HK-2 (cell line): ENCODE data around the gene SLC26A1.
"Not testable (repeated sequence)": the region's sequence is repeated elsewhere in the genome, so short reads cannot be mapped to it uniquely, and the experiment has no call there.

ENCODE experiments used
- DNase-seq: peaks from one replicate; pipeline ENCODE4 v3.0.0-alpha.2; 2018; ENCODE audit not compliant: unreplicated experiment

Gene SLC26A1

DNA sequence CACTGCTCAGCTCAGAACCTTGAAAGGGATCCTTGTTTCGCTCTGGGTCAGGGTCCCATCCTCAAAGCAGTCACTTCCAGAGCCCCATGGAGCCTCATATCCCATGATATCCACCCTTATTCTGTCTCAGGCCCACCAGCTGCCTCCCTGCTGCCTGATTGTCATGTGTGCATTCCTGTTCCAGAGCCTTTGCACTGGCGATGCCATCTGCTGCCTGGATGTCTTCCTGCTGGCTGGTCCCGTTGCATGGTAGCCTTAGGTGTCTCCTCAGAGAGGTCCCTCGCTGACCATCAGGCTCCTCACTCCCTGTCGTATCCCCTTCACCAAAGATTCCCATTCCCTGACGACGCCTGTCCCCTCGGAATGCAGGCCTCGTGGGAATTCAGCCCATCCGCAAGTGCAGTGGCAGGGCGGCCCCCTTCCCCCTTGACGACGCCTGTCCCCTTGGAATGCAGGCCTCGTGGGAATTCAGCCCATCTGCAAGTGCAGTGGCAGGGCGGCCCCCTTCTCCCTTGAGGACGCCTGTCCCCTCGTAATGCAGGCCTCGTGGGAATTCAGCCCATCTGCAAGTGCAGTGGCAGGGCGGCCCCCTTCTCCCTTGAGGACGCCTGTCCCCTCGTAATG is 6.1 kb upstream of the SLC26A1 start:
- not testable (repeated sequence) for DNase-seq

DNA sequence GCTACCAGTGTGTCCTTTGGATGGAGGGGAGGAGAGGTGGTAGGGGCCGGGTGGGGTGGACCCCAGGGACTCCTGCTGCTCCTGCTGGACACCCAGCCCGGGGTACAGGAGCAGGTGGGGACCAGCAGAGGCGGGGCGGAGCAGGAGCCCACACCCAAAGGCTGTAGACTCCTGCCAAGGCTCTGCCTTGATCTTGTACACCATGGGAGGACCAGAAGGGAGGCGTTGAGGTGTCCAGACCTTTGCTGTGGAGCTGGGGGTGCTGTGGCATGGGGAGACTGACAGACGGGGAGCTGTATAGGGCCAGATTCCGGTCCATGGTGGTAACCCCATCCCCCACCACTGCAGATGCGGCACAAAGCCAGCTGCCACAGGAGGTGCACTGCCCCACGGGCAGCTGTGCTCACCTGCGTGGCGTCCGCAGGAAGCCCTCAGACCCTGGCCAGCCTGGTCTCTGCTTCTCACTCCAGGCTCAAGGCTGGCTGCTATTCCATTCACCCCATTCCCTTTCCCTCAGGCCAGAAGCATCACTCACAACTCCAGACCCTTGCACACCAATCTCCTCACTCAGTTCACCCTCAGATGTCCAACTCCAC is 5.0 kb upstream of the SLC26A1 start:
- no peak for DNase-seq

DNA sequence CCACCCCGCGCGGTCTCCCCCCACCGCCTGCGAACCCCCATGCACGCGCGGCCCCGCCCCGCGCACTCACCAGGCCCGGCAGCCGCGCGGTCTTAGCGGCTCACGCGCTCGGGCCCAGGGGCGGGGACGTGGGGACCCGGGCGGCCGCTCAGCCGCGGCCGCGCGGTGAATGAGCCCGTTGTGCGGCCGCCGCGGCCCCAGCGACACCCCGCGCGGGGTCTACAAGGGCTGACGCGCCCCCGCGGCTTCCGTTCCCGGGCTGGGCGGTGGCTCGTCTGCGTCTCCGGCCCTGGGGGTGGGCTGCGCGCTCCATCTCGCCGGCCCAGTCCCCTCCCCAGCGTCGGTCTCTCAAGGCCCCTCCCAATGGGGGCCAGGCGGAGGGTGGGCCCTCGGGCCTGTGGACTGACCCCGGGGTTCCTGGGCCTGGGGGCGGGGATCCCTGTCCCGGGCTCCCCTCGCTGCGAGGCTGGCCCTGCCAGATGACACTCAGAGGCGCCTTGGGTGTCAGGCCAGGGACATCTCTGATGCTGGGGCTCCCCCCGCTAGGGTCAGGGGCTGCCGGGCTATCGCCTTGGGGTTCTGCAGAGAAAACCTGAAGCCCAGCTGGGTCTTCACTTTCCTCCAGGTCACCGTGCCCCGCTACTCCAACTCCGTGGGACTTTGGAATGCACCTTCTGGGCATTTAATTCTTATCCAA is 4.3 kb upstream of the SLC26A1 start:
- DNase-seq: no peak

DNA sequence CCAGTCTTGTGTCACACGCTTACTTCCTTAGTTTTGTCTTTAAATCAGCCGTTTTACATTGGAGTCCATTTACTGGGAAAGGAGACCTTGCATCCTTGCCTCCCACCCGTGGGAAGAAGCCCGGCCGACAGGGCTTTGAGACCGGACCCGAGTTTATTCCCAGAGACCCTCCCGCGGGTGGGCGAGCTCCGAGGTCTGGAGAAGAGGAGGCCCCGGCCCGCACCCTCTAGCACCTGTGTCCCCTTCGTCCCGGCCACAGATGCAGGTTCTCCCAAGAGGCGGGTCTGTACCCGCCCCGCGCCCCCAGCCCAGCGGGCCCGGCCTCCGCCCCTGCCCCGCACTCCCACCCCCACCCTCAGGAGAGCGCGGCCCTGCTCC is 3.8 kb upstream of the SLC26A1 start:
- no peak for DNase-seq

DNA sequence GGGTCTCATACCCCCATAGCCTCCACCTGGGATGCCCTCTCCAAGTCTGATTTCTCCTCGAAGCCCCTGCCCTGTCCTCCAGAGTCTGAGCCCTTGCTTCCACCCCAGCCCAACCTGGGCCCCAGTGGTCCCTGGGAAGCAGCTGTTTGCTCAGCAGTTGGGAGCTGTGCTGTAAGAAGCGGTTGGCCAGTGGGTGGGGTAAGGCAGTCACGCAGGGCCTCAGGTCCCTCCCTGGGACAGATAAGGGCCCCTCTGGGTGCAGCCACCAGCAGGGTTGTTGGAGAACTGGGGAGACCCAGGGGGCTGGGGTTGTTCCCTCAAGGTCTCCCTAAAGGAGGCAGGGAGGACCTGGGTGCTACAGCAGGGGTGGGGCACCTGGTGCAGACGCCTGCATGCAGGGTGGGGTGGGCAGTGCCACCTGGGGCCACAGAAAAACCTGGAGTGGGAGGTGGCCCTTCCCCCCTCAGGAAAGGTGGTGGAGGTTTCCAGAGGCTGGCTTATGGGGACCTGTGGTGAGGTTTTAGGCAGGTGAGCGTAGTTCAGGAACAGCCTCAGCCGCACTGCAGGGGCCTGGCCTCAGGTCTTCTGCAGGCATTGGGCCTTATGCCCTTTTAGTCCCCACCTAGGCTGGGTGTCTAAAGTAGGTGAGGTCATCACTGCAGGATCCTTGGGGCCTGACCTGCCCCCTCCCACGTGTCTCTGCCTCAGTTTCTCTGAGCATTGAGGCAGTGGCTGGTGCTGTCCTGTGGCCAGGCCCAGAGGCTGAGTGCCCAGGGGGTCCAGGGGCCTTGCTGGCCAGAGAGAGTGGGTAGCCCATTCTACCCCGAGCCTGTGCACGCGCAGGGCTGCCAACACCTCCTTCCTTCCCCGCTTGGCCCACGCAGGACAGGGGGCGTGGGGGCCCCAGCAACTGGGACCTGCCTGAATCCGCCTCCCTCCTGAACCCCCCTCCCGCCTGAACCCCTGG is 3.1 kb upstream of the SLC26A1 start:
- DNase-seq: no peak

DNA sequence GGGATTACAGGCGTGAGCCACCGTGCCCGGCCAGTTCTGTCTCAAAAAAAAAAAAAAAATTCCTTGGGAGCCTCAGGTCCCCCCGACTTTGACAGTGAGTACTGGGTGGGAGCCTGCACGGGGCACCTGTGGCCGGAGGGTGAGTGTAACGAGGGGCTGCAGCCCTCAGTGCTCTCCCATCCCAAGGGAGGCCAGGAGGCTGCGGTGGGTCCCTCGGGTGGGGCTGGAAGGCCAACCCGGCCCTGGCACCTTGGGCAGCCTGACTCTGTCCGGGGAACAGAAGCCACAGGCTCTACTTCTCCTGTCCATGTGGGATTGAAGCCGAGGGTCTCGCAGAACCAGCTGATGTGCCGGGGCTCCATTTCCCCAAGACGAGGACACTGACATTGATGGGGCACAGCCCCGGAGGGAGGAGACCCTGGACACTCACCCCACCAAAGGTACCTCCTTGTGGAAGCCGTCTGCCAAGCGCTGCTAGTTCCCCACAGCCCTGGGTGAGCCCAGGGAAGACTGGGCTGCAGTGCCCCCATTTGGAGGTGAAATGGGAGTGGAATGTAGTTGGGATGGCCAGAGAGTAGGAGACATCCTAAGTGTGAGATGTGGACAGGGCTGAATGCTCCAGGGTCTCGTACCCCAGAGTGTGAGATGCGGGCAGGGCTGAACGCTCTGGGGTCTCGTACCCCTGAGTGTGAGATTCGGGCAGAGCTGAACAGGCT is 2.3 kb upstream of the SLC26A1 start:
- DNase-seq: no peak

DNA sequence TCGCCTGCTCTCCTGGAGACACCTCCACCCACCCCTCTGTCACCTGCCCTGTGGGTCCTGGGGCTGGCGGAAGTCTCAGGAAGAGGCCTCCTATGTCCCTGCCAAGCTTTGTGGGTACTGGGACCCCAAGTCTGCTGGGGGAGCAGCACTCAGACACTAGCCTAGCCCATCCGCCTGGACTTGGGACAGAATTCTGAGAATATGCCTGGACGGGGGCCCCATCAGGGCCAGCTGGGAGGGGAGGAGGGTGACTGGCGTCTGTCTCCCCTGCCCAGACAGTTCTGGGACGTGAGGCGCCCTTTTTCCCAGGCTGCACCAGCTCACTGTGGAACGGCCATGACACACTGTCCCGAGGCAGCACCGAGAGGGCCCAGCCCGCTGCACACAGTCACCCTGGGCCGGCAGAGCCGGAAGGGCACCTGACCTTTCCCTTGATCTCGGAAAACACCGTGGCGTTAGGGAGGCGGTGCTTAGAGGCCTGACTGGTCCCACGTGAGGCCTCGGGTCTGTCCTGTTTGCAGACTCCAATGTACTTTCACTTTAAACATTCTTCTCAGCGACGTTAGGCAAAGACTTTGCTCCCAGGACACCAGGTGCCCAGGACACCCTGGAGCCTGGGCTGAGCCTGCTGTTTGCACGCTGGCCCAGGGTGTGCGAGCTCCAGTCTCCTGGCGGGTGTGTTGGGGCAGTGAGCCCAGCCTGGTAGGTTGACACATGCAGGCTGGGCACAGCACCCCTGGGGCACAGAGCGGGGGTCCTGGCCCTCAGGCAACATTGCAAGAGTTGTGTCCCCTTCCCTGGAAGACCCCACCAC is 700 bp downstream of the SLC26A1 start:
- peak; percentile 95 for DNase-seq

DNA sequence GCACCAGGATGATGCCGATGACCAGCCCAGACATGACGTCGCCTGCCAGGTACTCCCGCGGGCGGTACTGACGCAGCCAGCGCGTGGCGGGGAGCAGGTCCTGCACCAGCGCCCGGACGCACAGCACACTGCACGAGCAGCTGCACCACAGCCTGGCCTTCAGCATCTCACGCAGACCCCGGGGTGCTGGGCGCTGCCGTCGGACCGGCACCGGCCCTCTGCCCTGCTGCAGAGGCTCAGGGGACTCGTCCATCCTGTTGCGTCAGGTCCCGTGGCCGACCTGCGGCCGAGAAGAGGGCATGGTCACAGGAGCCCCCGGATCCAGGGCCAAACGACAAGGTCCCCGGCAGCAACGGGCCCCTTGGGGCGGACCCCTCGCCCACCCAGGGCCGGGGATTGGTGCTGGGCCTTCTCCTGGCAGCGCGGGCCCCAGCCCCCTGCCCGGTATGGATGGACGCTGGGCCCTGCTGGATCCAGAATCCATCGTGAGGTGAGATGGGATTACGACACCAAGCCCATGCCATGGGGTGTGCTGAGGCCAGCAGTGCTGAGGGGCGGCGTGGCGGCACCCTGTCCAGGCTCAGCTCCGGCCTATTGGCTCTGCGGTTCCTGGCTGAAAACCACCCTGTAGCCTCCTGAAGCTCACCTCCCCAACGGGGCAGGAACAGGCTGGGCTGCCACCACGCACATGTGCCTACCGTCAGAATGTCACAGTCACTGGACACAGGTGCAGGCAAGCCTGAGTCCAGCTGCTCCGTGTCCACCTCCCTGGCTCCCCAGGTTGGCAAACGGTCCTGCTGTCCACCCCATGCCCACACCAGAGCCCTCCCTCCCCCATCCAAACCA is 1.5 kb downstream of the SLC26A1 start:
- no peak for DNase-seq

DNA sequence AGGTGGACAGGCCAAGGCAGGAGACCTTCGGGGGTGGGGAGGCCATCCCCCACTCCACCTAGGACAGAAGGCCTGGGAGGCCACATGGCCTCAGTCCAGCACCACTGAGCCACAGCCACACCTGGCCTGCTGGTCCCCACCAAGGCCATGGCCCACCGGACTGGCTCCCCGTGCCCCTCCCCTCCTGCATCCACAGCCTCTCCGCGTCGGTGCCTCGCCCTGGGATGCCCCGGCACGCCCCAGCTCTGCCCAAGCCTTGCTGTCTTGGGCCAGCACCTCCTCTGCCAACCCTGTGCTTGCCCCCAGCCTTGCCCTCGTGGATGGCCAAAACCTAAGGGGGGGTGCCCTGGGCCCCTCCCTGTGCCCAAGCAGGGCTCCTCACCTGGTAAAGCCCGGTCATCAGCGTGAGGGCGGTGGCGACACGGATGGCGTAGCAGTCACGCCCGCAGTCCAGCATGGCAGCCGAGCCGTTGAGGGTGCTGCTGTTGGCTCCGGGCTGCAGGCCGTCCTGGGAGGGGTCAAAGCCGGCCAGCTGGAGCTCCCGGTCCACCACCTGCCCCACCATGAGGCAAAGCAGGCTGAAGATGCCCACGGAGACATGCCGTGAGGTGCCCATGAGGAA is 2.3 kb downstream of the SLC26A1 start:
- no peak for DNase-seq

DNA sequence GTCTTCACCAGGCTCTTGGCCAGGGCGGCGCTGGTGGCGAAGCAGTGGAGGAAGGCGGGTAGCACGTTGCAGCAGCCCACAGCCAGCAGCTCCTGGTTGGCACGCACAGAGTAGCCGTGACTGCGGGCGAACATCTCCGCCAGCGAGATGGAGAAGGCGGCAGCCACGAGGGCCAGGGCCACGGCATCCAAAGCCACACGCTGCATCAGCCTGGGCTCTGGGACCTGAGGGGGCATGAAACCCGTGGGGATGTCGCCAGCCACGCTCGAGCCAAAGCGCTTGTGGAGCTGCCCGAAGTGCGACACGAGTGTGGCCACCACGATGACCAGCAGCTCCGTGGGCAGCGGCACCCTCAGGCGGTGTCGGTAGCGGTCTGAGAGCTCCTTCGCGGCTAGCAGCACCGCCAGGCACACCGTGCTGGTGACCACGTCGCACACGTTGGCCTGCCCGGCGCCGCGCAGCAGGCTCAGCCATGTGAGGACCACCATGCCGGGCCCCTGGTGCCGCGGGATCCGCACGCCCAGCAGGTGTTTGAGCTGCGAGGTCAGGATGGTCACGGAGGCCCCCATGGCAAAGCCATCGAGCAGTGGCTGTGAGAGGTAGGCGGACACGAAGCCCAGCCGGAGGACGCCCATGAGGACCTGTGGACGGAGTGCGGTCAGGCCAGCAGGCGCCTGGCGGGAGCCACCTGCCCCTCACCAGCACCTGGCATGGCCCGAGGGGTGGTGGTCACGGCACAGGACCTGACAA is 3.3 kb downstream of the SLC26A1 start:
- no peak for DNase-seq

DNA sequence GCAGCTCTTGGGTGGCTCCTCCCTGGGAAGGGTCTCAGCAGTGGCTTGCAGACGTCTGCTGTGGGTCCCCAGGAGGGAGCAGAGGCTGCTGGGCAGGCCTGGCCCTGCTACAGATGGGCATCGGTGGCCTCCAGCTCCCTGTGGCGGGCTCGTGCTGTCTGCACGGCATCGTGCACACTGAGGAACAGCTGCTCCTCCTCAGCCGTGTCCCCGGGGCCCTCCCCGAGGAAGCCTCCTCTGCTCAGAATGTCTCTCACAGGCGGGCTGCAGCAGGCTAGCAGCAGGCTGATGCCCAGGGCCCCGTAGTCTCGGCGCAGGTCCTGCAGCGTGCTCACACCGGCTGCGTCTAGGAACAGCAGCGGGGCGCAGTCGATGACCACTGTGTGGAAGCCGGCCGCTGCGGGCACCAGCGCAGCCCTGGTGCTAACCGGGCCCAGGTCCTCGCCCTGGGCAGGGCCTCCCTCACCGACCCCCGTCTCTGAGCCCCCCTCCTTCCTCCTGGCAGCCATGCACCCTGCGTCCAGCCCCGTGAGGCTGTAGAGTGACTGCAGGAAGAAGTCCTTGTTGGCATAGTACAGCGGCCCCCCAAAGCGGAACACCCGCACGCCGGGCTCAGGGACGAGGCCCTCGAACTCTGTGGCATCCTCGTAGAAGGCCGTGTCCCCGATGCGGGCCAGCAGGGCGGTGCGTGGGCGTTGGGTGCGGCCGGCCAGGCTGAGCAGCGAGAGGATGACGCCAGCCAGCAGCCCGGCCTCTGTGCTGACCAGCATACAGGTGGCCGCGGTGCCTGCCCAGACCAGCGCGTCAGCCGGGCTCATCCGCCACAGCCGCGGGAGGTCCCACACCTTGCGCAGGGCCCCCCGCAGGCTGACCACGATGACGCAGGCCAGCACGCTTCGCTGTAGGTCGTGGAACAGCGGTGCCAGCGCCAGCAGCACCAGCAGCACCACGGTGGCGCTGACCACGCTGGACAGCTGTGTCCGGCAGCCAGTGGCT is 4.2 kb downstream of the SLC26A1 start:
- no peak for DNase-seq

DNA sequence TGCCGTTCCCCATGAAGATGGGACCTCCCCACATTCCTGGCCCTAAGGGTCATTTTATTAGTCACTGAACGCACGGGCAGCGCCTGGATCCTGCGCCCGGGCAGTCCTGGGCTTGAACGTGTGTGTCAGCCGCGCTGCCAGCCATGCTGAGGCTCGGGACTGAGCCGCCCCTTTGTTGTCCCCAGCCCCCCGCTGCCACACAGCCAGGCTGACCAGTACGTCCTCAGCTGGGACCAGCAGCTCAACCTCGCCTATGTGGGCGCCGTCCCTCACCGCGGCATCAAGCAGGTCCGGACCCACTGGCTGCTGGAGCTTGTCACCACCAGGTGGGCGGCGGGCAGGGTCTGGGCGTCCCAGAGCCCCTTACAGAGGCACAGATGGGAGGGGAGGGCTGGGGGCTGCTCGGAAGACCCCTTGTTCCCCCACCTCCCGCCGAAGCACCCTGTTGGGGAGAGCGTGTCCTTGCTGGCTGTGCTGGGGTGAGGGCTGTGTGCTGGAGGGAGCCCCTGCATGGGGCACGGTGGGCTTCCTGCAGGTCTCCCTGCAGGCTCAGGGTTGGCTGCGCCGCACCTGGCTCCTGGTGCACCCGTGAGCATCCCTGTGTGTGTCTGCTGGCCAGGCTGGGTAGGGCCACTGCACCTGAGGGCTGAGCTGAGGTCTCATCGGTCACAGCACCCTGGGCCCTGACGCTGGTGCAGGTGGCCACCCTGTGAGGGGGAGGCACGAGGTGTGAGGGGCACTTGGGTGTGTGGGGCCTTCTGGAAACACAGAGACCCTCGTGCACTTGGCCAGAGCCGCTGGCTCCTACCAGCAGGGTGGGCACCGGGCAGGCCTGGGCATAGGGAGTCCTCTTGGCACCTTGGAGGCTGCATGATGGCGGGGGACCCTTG is 5.3 kb downstream of the SLC26A1 start:
- DNase-seq: peak; percentile 90

DNA sequence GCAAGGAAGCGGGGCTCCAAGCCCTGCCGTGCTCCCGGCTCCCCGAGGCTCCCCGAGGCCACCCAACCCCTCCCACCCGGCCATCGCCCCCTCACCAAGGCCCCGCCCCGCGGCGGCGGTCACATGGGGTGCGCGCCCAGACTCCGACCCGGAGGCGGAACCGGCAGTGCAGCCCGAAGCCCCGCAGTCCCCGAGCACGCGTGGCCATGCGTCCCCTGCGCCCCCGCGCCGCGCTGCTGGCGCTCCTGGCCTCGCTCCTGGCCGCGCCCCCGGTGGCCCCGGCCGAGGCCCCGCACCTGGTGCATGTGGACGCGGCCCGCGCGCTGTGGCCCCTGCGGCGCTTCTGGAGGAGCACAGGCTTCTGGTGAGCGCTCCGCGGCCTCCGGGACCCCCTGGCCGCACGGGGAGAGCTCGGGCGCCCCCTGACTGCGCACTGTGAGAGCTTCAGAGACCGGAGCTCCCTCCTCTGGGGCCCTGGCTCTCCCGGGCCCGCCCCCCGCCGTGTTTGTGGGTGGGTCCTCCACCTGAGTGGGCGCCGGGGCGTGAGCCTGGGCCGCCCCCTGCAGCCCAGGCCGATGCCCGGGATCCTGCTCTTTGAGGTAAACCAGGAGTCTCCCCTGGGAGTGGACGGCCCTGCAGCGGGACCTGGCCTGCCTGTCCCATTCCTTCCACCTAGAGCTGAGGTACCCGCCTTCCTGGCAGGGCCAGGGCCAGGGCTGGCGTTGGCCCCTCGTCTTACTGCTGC is 6.2 kb downstream of the SLC26A1 start, which contains the start of gene IDUA:
Gene IDUA (plus strand): TSS at position 166 of the 745 bp plus-strand sequence. CDS start 41 bp downstream, at position 207.
- DNase-seq: peak; percentile 94

DNA sequence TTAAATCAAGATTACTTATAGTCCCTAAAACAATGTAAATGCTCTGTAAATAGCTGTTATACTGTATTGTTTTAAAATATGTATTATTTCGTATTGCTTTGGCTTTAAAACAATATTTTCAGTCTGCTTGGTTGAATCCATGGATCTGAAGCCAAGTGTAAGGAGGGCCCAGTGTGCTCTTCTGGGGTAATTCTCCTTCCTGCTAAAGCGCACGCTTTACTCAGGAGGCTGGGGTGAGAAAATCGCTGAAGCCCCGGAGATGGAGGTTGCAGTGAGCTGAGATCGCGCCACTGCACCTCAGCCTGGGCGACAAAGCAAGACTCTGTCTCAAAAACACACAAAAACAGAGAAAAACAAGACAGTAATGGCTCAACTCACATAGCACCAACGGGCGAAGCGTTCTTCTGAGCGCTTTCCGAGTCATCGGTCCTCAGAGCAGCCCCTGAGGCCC is 6.8 kb downstream of the SLC26A1 start:
- no peak for DNase-seq

DNA sequence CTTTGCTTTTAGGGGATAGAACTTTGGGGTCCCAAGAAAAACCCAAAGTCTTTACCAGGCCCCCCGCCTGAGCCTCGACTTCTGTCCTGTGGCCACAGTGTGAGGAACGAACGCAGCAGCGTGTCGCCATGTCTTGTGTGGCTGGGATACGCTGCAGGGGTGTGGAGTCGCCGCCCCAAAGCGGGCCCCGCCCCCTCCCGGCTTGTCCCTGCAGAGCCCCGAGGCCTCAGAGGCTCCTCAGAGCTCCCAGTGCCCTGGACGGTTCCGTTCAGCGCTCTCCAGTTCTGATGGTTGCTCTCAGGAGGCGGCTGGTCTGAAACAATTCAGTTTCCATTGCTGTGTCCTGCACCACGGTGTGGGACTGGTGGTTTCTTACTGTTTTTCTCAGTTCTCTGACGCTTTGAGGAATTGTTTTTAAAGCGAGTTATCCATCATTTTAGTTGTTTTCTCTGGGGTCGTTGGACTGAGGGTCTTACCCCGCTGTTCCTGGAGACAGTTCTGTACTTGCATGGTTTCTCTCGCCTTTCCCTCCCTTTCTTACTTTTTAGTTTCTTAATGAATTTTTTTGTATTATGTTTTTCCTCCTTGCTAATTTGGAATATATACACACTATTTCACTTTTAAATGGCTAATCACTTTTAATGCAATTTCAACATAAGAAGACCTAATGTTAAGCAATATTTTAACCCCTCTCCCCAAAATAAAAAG is 7.9 kb downstream of the SLC26A1 start:
- DNase-seq: no peak
